GM12872 (cell line): ENCODE data around the gene GSTA4.

Source experiments
- TF ChIP-seq, protein P1 (sequence below): IDR thresholded peaks from 3 replicates; pipeline ENCODE4 v1.5.1; 2011; ENCODE audit warnings: low read depth, mild to moderate bottlenecking, low read length, moderate library complexity; ENCODE audit not compliant: insufficient read depth

The GSTA4 gene

DNA sequence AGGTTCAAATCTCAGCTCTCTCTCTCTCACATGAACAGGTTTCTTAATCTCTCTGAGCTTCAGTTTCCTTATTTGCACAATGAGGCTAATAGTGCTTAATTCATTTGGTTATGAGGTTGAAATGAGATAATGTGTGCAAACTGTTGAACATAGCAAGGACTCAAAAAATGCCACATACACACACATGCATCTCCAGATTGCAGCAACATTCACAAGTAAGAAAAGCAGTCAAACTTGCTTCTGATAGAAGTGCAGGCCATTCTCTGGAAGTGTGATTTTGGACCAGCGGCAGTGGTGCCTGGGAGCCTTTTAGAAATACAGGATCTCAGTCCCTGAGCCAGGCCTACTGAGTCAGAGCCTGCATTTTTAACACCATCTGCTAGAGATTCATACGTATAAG is 25.7 kb downstream of the GSTA4 start:
- TF ChIP-seq, protein P1, sequence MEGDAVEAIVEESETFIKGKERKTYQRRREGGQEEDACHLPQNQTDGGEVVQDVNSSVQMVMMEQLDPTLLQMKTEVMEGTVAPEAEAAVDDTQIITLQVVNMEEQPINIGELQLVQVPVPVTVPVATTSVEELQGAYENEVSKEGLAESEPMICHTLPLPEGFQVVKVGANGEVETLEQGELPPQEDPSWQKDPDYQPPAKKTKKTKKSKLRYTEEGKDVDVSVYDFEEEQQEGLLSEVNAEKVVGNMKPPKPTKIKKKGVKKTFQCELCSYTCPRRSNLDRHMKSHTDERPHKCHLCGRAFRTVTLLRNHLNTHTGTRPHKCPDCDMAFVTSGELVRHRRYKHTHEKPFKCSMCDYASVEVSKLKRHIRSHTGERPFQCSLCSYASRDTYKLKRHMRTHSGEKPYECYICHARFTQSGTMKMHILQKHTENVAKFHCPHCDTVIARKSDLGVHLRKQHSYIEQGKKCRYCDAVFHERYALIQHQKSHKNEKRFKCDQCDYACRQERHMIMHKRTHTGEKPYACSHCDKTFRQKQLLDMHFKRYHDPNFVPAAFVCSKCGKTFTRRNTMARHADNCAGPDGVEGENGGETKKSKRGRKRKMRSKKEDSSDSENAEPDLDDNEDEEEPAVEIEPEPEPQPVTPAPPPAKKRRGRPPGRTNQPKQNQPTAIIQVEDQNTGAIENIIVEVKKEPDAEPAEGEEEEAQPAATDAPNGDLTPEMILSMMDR: no peak

DNA sequence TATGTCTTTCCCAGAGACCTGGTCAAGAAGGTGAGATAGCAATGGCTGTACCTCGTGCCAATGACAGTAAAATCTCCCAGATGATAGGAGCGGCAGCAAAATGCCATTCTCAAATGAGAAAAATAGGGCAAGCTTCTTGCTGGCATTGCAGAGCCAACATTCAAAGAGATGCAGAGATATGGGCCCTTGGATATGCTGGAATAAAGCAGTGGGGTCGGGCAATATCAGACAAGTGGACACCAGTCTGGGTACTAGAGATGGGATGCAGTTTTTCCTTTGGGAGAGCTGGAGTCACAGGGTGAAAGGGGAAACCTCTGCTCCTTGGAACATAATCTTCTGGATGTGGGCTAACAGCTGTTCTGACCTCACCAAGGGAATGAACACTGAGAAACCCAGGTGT is 29.0 kb downstream of the GSTA4 start:
- TF ChIP-seq, protein P1: no peak

DNA sequence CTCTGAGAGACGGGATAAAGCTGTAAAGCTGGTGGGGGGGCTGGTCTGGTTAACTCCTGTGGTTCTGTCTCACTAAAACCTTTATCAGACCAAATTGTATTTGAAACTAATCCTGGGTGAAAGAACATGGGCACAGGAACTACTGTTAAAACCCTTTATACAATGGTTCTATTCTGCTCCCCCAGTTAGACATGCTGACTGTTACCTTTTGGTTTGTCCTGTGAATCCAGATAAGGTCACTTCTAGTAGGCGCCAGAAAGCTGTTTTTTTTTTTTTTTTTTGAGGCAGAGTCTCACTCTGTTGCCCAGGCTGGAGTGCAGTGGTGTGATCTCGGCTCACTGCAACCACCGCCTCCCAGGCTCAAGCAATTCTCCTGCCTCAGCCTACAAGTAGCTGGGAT is 29.7 kb downstream of the GSTA4 start:
- TF ChIP-seq, protein P1: no peak

DNA sequence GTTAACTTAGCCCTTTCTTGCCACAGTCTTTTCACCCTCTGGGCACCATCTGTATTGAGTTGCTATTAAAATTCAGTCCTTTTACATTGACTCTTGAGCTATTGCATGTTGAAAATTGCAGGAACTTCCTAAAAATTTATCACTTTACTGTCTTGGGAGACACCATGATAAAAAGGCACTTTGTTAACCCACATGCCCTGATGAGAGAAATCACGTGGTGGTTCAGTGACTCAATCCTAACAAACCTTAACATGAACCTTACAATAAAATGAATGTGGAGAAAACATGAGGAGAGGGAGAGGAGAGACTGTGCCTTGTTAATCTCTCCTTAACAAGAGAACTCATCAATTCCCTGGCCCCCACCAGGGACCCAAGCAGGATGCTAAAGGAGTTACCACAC is 30.8 kb downstream of the GSTA4 start:
- TF ChIP-seq, protein P1: no peak

DNA sequence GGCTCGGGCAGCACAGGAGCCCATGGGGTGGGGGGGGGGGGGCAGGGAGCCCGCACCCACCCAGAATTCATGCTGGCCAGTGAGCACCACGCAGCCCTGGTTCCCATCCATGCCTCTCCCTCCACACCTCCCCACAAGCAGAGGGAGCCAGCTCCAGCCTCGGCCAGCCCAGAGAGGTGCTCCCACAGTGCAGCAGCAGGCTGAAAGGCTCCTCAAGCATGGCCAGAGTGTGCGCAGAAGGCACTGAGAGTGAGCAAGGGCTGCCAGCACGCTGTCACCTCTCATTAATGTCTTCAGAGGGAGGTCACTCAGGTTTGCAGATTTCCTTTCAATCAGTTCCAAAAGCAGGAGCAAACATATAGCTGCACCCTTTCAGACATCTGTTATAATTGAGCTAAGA is 32.4 kb downstream of the GSTA4 start:
- TF ChIP-seq, protein P1: no peak

DNA sequence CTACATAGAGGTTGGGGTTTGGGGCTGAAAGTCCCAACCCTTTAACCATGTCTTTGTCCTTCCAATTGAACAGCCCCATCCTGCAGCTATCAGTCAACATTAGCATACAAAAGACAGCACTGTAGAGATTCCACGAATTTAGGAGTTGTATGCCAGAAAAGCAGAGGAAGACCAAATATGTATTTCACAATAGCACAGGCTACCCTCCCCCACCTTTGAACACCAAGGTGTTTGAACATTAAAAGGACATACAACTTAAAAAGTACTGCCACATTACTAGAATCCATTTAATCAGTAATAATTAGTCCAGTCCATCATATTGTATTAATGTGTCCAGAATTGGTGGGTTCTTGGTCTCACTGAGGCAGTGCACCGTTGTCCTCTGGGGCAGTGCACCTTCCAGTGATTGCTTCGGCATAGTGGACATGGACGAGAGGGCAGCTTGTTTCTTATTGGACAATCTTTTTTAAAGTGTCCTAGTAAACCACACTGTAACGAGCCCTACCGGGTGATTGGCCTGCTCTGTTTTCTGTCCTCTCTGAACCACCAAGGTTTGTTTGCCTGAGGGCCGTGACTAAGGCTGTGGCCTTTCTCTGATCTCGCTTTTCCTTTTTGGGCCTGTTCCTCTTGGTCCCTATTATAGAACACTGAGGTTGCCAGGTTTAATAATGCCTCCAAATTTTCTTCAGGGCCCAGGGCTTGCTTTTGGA is 36.4 kb downstream of the GSTA4 start:
- TF ChIP-seq, protein P1: no peak

DNA sequence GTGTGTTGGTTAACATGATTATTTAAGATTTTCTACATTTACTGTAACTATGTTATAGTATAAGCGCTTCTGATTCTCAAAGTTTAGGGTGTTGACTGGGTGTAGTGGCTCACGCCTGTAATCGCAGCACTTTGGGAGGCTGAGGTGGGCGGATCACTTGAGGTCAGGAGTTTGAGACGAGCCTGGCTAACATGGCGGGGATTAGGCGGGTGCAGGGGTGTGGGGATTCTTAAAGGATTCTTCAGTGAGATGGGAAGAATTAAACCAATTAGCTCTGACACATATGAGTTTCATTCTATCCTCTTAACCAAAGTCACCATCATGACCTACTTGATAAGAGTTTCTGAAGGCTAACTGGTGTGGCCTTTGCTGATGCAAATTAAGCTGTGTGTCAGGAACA is 39.2 kb downstream of the GSTA4 start:
- TF ChIP-seq, protein P1: no peak
